Esophagus squamous epithelium (tissue), 5 donors: ENCODE results near the gene NR2F2. TPM values are rescaled to one million over a fixed set of nuclear protein-coding genes. Genes with fewer than 3 reads are reported as not detected.
"Not testable (repeated sequence)": the region's sequence is repeated elsewhere in the genome, so short reads cannot be mapped to it uniquely, and the experiment has no call there.

Source experiments
- DNase-seq: peaks from one replicate; lab custom pipeline; 2025; lab: John Stamatoyannopoulos, UW
- H3K27ac ChIP-seq, 4 donors: fragments of 200-600 bp; sonication (generic); one replicate each; pipeline ENCODE4 v1.5.1; 2016 to 2019; ENCODE audit warnings: mild to moderate bottlenecking in 1 of 4
- H3K27me3 ChIP-seq, 4 donors: fragments of 200-600 bp; sonication (generic); 1 replicate in 3 of 4; 2 replicates in 1 of 4; pipeline versions ENCODE4 v1.5.1 to v1.6.0; 2017 to 2021; ENCODE audit warnings: antibody characterized with exemption in 1 of 4
- H3K36me3 ChIP-seq, 3 donors: fragments of 200-600 bp; sonication (generic); one replicate each; pipeline ENCODE4 v1.5.1; 2016 to 2019
- H3K4me1 ChIP-seq, 3 donors: fragments of 200-600 bp; sonication (generic); one replicate each; pipeline ENCODE4 v1.5.1; 2017 to 2019
- H3K4me3 ChIP-seq, 4 donors: fragments of 200-600 bp; sonication (generic); 1 replicate in 3 of 4; 2 replicates in 1 of 4; pipeline ENCODE4 v1.5.1; 2016 to 2019; ENCODE audit warnings: mild to moderate bottlenecking in 2 of 4, moderate library complexity in 1 of 4
- H3K9me3 ChIP-seq, 3 donors: fragments of 200-600 bp; sonication (generic); one replicate each; pipeline ENCODE4 v1.5.1; 2016 to 2019
- CTCF ChIP-seq, 6 experiments: fragments of 450-650 bp in 4 of 6; fragments of 200-600 bp in 2 of 6; sonication (generic) in 2 of 6; IDR thresholded peaks; one replicate each; pipeline ENCODE4 v1.5.1; 2016 to 2019; ENCODE audit warnings: antibody characterized with exemption in 6 of 6, mild to moderate bottlenecking in 4 of 6, moderate library complexity in 4 of 6
- POLR2A ChIP-seq, 4 donors: fragments of 450-650 bp; IDR thresholded peaks; one replicate each; pipeline ENCODE4 v1.6.1; 2017; ENCODE audit warnings: antibody characterized with exemption in 4 of 4, mild to moderate bottlenecking in 4 of 4, moderate library complexity in 3 of 4
- WGBS, 2 donors: methylation state at CpG; one replicate each; pipeline ENCODE4 v1.1.5; 2018; 5-methylcytosine and 5-hydroxymethylcytosine counted together
- intact Hi-C: fragments of 100-400 bp; cut with DNase I; formaldehyde crosslinking; loops from one replicate; pipeline ENCODE4 v1.15.0; 2022
- total RNA-seq, 4 donors: library from RNA; depleted of rRNA; stranded (reverse); fragments of >200 nt; gene quantifications; one replicate each; pipeline ENCODE4 v1.1.0, GENCODE V29; 2016
- donor health status: DM: yes; HTN: yes; CAD: no.

NR2F2 gene
- total RNA-seq, 4 donors from 2014 or later, result 3.7 to 15.6 (median 6.4) TPM

GRCh38 chr15:96369825-96370621, 39.5 kb downstream of the NR2F2 start:
- TF ChIP-seq CTCF (IDR thresholded peaks at IDR 0.05) (no peak), POLR2A (IDR thresholded peaks at IDR 0.05) (no peak)
- WGBS, 2 donors, result 71 to 75% methylated on average over 15 to 19 of the region's 22 CpGs
- DNase-seq, result no peak
- no peaks in the 10 kb centered on the region for H3K9me3 ChIP-seq
- H3K36me3 ChIP-seq, result no peaks in the 10 kb centered on the region
- no peaks in the 10 kb centered on the region for H3K4me1 ChIP-seq
- no peak overlapping the region for H3K4me3 ChIP-seq
- intact Hi-C loops, result no loop called here
- no peak overlapping the region for H3K27ac ChIP-seq
- H3K27me3 ChIP-seq, result peaks cover 0 to 60% (median 7%) of the 10 kb centered on the region in 4 donors

DNA sequence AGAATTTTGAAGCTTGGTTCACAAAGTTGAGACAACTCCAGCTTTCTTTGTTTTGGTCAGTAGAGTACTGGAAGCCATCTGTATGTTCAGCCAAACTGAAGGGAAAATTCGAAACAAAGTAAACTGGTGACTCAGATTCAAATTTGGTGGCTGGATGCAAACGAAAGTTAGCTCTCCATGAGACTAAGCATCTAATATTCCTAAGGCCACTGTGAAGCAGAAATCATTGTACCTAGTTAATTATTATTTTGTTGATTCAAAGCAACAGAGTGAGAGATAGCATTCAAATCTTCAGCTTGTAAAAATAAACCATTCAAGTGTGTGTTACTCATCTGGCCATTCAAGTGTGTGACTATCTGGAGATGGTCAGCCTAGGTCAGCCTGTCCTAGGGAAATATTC, 42.1 kb downstream of the NR2F2 start:
- peaks cover 0 to 34% (median 0%) of the 10 kb centered on the region in 4 donors for H3K27me3 ChIP-seq
- WGBS, 2 donors, result 22 to 43% methylated on average over 2 of the region's 2 CpGs
- no peak for TF ChIP-seq CTCF (IDR thresholded peaks at IDR 0.05)
- no peak for TF ChIP-seq POLR2A (IDR thresholded peaks at IDR 0.05)
- H3K4me1 ChIP-seq, result no peaks in the 10 kb centered on the region
- intact Hi-C loops, result no loop called here
- H3K9me3 ChIP-seq, result no peaks in the 10 kb centered on the region
- no peak overlapping the region for H3K4me3 ChIP-seq
- no peaks in the 10 kb centered on the region for H3K36me3 ChIP-seq
- no peak overlapping the region for H3K27ac ChIP-seq
- no peak for DNase-seq

- Histone ChIP-seq H3K4me1 (no peaks in the 10 kb centered on the region), H3K36me3 (no peaks in the 10 kb centered on the region), H3K4me3 (no peak overlapping the region), H3K27me3 (peaks cover 0 to 16% (median 0%) of the 10 kb centered on the region in 4 donors), H3K9me3 (no peaks in the 10 kb centered on the region), H3K27ac (no peak overlapping the region)
- no peak for TF ChIP-seq CTCF (IDR thresholded peaks at IDR 0.05)
- no peak for DNase-seq
- intact Hi-C loops, result no loop called here
- WGBS, 2 donors, result 57 to 61% methylated on average over 5 of the region's 5 CpGs
These were observed 44.0 kb downstream of the NR2F2 start for GRCh38 chr15:96374499-96374898.

DNA sequence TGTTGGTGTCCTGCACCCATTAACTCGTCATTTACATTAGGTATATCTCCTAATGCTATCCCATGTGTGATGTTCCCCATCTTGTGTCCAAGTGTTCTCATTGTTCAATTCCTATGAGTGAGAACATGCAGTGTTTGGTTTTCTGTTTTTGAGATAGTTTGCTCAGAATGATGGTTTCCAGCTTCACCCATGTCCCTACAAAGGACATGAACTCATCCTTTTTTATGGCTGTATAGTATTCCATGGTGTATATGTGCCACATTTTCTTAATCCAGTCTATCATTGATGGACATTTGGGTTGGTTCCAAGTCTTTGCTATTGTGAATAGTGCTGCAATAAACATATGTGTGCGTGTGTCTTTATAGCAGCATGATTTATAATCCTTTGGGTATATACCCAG, 49.1 kb downstream of the NR2F2 start:
- WGBS, 2 donors, result 68 to 82% methylated on average over 1 to 2 of the region's 2 CpGs
- H3K4me1 ChIP-seq, intact Hi-C loops, H3K36me3 ChIP-seq, H3K27me3 ChIP-seq, H3K4me3 ChIP-seq, H3K9me3 ChIP-seq, DNase-seq, H3K27ac ChIP-seq: not testable (repeated sequence)

DNA sequence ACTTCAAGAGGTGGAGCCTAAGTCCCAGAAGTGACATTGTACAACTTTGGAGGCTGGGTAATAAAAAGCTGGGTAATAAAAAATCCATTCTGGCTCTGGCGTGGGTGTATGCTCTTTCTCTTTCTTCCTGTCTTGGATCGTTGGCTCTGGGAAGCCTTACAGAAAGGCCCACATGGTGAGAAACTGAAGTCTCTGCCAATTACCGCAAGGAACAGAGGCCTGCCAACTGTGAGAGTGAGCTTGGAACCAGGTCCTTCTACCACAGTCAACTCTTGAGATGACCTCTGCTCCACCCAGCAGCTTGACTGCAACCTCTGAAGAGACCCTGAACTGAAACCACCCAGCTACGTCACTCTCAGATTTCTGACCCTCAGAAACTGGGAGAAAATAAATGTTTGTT, 51.0 kb downstream of the NR2F2 start:
- Histone ChIP-seq H3K4me3 (no peak overlapping the region), H3K27ac (no peak overlapping the region), H3K9me3 (peaks cover 0 to 9% (median 0%) of the 10 kb centered on the region in 3 donors), H3K36me3 (no peaks in the 10 kb centered on the region), H3K4me1 (no peaks in the 10 kb centered on the region), H3K27me3 (no peaks in the 10 kb centered on the region)
- WGBS, 2 donors, result 43 to 75% methylated on average over 3 to 4 of the region's 4 CpGs
- no peak for DNase-seq
- TF ChIP-seq POLR2A (IDR thresholded peaks at IDR 0.05) (no peak), CTCF (IDR thresholded peaks at IDR 0.05) (no peak)
- intact Hi-C loops, result no loop called here
